GM03348 (cell line): Measurements from ENCODE around the gene NFS1.

Experiments
- DNase-seq: peaks from one replicate; pipeline ENCODE4 v3.0.0; 2012; ENCODE audit warnings: low spot score

Gene NFS1

GRCh38 chr20:35673884-35674283, 25.3 kb downstream of the NFS1 start:
- DNase-seq: no peak

- no peak for DNase-seq
Observed at GRCh38 chr20:35669681-35670080, 29.5 kb downstream of the NFS1 start.

GRCh38 chr20:35669221-35669620, 29.9 kb downstream of the NFS1 start:
- DNase-seq: no peak

- DNase-seq: no peak
Observed at GRCh38 chr20:35665949-35666288, 33.2 kb downstream of the NFS1 start.

- peak; percentile 99 for DNase-seq
Observed at GRCh38 chr20:35664466-35665206, 34.5 kb downstream of the NFS1 start, which contains the start of the genes CPNE1 and RBM12. CPNE1 (minus strand) TSS chr20:35664900; CDS start chr20:35632923, 31,977 bp downstream. RBM12 (minus strand) TSS chr20:35664900; CDS start chr20:35655322, 9,578 bp downstream.

GRCh38 chr20:35663516-35664465, 35.4 kb downstream of the NFS1 start:
- DNase-seq: peak; percentile 42

GRCh38 chr20:35662551-35662950, 36.6 kb downstream of the NFS1 start:
- DNase-seq: no peak

- DNase-seq: no peak
Observed at GRCh38 chr20:35661908-35662307, 37.2 kb downstream of the NFS1 start.

- DNase-seq: peak; percentile 11
Observed at GRCh38 chr20:35661053-35661452, 38.1 kb downstream of the NFS1 start.

GRCh38 chr20:35660122-35660937, 38.8 kb downstream of the NFS1 start:
- no peak for DNase-seq

GRCh38 chr20:35657271-35657670, 41.9 kb downstream of the NFS1 start:
- DNase-seq: no peak

GRCh38 chr20:35654415-35654814, 44.7 kb downstream of the NFS1 start:
- no peak for DNase-seq

GRCh38 chr20:35653893-35654292, 45.3 kb downstream of the NFS1 start:
- no peak for DNase-seq

- DNase-seq: no peak
Observed at GRCh38 chr20:35653430-35653734, 45.8 kb downstream of the NFS1 start.

- no peak for DNase-seq
Observed at GRCh38 chr20:35652641-35653429, 46.3 kb downstream of the NFS1 start.

- DNase-seq: no peak
Observed at GRCh38 chr20:35651958-35652357, 47.2 kb downstream of the NFS1 start.

GRCh38 chr20:35650632-35651031, 48.5 kb downstream of the NFS1 start:
- DNase-seq: no peak

- DNase-seq: no peak
Observed at GRCh38 chr20:35648836-35649235, 50.3 kb downstream of the NFS1 start.

- no peak for DNase-seq
Observed at GRCh38 chr20:35644806-35645205, 54.3 kb downstream of the NFS1 start.

GRCh38 chr20:35643045-35643444, 56.1 kb downstream of the NFS1 start:
- DNase-seq: no peak

- DNase-seq: no peak
Observed at GRCh38 chr20:35641743-35642142, 57.4 kb downstream of the NFS1 start.

- DNase-seq: no peak
Observed at GRCh38 chr20:35640724-35641123, 58.4 kb downstream of the NFS1 start.
